ENCODE measurements around the gene TYW1.
"Not testable (repeated sequence)": the region's sequence is repeated elsewhere in the genome, so short reads cannot be mapped to it uniquely, and the experiment has no call there.

The TYW1 gene

DNA sequence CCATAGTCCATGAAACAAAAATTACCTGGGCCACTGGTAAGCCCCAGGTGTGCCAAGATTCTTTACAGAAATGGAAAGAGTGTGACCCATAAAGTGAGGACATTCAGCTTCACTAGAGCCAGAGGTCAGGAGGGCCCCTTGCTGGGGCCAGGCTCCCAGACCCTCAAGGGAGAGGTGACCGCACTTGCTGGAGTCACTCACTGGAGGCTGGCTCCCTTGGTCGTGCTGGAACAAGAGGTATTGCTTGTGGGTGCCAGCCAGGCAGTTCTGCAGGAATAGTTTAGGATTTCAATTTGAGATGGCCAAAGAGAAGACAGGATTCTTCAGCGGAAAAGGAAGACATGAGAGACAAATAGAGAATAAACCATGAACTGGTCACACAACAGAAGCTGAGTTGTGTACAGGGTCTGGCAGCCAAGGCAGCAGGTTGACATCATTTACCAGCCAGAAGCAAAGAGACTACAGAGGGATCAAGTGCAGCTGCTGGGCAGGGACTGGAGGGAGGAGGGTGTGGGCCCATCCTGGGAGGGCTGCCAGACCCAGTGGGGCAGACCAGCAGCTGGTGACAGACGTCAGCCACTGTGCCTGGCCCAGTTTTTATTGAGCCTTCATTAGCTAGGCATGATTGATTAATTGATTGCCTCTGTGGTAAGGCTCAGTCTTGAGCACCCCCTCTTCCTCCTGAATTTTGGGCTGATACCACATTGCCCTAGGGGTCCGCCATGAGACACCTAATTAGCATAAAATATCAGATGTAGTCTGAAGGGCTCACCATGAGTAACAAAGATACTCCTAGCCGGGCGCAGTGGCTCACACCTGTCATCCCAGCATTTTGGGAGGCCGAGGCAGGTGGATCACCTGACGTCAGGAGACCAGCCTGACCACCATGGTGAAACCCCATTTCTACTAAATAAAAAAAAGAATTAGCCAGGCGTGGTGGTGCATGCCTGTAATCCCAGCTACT lies 40.1 kb downstream of the TYW1 start:
- not testable (repeated sequence) for H3K4me3 ChIP-seq (ENCODE audit: low read depth, low read length)
- DNase-seq (ENCODE audit: low read depth): peak; percentile 9

DNA sequence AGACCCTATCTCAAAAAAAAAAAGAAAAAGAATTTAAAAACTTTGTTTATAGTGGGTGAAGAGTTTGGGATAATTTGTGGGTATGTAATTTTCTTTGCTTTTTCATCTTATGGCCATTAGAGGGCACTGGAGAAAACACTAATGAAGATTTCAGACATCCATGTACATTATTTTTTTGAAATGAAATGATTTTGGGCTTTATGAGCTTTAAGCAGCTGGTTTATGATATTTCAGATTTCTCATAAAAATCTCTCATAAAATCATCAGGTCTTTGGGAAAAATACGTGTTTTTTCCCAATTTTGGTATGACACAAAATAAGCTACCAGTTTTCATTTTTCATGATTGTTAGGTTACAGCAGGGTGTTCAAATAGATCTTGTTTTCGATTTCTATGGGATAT lies 44.2 kb downstream of the TYW1 start:
- DNase-seq (ENCODE audit: low read depth); H3K4me3 ChIP-seq (ENCODE audit: low read depth, low read length): not testable (repeated sequence)

DNA sequence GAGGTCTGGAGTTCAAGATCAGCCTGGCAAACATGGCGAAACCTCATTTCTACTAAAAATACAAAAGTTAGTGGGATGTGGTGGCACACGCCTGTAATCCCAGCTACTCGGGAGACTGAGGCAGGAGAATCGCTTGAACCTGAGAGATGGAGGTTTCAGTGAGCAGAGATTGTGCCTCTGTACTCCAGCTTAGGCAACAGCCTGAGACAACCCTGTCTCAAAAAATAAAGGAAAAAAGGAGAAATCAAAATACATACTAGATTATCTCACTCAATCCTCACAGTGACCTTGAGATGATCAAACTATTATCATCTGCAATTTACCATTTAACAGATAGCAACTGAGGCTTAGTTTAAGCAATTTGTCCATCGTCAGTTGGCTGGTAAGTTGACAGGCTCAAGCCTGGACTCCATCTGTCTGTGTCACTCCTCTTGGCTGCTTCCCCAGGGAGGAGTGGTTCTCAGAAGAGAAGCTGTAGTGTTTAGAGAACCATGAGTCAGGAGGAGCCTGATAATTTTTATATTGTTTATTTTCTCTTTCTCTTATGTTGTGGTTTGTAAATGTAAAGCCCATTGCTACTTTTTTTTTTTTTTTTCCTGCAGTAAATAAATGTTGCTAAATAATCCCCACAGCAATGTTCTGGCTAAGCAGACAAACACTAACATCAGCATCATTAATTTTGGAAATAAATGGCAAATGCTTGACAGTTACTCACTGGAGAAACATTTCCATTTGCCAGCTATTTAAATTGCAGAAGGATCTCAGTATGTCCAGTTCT lies 46.3 kb downstream of the TYW1 start:
- DNase-seq (ENCODE audit: low read depth): peak; percentile 56
- not testable (repeated sequence) for H3K4me3 ChIP-seq (ENCODE audit: low read depth, low read length)

GRCh38 chr7:67043559-67043930 lies 46.9 kb downstream of the TYW1 start:
- not testable (repeated sequence) for DNase-seq (ENCODE audit: low read depth); H3K4me3 ChIP-seq (ENCODE audit: low read depth, low read length)

DNA sequence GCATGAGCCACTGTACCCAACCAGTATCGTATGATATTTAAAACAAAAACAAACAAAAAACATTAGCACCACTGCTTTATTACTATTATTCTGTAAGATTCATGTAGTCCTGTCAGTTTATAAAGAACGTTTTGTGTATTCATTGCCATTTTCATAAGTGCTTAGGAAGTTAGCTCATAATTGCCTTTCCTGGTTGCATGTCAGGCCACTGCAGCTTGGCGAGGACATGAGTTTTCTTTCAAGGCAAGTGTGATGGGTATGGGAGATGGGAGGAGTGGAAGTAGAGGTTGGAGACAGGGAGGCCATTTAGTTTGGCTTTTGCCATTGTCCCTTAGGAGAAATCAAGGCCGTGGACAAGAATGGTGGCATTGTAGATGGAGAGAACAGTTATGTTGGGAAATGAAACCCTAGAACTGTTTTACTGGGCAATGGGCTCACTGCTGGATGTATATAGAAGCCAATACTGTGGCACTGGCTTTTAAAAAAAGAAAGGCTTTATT lies 48.9 kb downstream of the TYW1 start:
- H3K4me3 ChIP-seq (ENCODE audit: low read depth, low read length): no peak overlapping the region
- DNase-seq (ENCODE audit: low read depth): no peak

DNA sequence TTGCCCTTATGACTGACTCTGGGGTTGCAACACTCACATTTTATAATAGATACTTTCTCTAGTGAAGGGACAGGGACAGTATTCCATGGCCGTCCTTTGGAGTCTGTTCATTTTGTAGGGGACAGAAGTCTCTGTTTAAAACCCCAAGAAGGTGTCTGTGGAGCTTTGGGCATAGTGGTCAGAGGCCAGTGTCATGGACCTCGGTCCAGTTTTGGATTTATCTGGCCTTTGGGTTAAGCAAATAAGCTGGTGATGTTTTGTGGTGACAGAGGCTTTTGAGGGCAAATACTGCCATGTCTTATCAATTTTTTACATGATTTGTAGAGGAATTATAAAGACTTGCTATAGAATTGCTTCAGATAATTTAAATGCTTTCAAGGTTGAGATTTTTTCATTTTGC lies 50.2 kb downstream of the TYW1 start:
- H3K4me3 ChIP-seq (ENCODE audit: low read depth, low read length): not testable (repeated sequence)

GRCh38 chr7:67049908-67050307 lies 53.3 kb downstream of the TYW1 start:
- not testable (repeated sequence) for H3K4me3 ChIP-seq (ENCODE audit: low read depth, low read length); DNase-seq (ENCODE audit: low read depth)

More for the DNA sequence above, 50.2 kb downstream of the TYW1 start:
- DNase-seq (ENCODE audit: low read depth): not testable (repeated sequence)

- DNase-seq (ENCODE audit: low read depth); H3K4me3 ChIP-seq (ENCODE audit: low read depth, low read length): not testable (repeated sequence)
These were observed 55.5 kb downstream of the TYW1 start for GRCh38 chr7:67052161-67052560.

DNA sequence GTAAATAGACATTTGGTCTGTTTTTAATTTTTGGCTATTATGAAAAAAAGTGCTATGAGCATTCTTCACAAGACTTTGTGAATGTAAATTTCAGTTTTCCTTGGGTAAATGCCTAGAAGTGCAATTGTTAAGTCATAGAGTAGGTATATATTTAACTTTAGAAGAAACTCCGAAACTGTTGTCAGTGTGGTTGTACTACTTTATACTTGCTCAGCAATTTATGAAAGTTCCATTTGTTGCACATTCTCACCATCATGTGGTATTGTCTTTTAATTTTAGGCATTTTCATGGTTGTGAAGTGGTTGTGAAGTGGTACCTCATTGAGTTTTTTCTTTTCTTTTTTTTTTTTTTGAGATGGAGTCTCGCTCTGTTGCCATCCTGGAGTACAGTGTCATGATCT lies 60.0 kb downstream of the TYW1 start:
- H3K4me3 ChIP-seq (ENCODE audit: low read depth, low read length): no peak overlapping the region
- DNase-seq (ENCODE audit: low read depth): no peak

GRCh38 chr7:67061321-67061720 lies 64.7 kb downstream of the TYW1 start:
- H3K4me3 ChIP-seq (ENCODE audit: low read depth, low read length); DNase-seq (ENCODE audit: low read depth): not testable (repeated sequence)

DNA sequence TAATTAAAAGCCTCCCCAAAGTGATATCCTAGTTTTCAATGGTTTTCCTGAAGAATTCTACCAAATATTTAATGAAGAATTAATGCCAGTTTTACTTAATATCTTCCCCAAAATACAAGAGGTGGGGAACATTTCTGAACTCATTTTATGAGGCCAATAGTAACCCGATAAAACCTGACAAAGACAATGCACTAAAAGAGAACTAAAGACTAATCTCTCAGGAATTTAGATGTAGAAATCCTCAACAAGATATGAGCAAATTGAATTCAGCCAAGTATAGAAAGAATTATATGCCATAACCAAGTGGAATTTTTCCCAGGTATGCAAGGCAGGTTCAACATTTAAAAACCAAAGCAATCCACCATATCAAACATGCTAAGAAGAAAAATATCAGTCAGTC lies 66.2 kb downstream of the TYW1 start:
- not testable (repeated sequence) for H3K4me3 ChIP-seq (ENCODE audit: low read depth, low read length); DNase-seq (ENCODE audit: low read depth)

- DNase-seq (ENCODE audit: low read depth): peak; percentile 67
- H3K4me3 ChIP-seq (ENCODE audit: low read depth, low read length): not testable (repeated sequence)
These were observed 70.5 kb downstream of the TYW1 start for GRCh38 chr7:67066950-67067622.

GRCh38 chr7:67076120-67076519 lies 79.5 kb downstream of the TYW1 start:
- not testable (repeated sequence) for H3K4me3 ChIP-seq (ENCODE audit: low read depth, low read length); DNase-seq (ENCODE audit: low read depth)

DNA sequence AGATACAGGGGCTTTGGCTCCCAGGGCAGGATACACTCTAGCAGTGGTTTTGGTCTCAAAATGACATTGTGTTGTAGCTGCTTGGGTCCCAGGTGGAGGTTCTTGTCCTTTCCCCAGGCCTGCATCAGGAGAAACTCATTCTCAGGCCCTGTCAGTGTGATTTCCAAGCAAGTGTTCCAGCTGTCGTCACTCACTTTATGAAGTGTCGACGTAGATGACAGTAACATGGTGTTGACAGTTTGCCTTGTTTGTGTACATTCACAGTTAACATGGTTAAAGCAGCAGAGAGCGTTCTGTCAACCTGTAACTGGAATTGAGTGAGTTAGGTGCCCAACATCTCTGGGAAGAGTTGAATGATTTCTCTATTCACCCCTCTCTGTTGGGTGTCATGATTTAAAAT lies 86.2 kb downstream of the TYW1 start:
- H3K4me3 ChIP-seq (ENCODE audit: low read depth, low read length); DNase-seq (ENCODE audit: low read depth): not testable (repeated sequence)

DNA sequence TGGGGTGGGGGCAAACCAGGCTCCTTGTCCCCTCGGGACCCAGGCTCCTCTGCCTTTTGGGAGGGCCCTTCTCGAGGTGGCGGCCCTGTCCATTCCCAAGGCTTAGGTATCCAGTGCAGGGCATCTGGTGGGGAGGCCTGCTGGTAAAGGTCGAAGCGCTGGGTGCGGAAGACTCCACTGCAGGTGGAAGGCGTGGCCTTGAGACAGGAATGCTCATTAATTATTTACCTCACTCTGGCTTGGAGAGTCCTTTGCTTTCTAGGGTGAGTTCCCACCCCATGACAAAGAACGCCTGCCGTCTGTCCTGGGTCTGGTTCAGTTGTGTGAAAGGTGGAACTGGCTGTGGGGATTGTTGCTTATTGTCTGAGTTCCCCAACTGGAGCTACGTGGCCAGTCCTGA lies 92.6 kb downstream of the TYW1 start:
- not testable (repeated sequence) for DNase-seq (ENCODE audit: low read depth)

GRCh38 chr7:67091053-67091452 lies 94.4 kb downstream of the TYW1 start:
- DNase-seq (ENCODE audit: low read depth); H3K4me3 ChIP-seq (ENCODE audit: low read depth, low read length): not testable (repeated sequence)

More for the DNA sequence above, 92.6 kb downstream of the TYW1 start:
- not testable (repeated sequence) for H3K4me3 ChIP-seq (ENCODE audit: low read depth, low read length)

DNA sequence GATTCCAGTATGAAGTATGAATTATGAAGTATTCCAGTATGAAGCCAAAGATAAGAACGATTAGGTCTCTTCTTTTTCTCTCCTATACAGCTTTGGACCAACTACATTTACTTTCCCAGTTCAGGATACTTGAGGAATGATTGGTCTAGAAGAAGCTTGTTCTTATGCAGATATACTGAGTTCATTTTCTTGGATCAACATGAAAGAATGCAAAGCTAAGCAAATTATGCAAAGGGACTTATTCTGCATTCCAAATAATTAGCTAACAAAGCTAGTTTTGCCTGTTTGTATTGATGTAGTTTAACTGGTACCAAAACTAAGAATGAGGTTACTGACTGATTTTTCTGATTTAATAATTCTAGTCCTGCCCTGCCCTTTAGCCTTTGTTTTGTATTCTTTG lies 101.4 kb downstream of the TYW1 start:
- H3K4me3 ChIP-seq (ENCODE audit: low read depth, low read length); DNase-seq (ENCODE audit: low read depth): not testable (repeated sequence)

- DNase-seq (ENCODE audit: low read depth); H3K4me3 ChIP-seq (ENCODE audit: low read depth, low read length): not testable (repeated sequence)
These were observed 102.8 kb downstream of the TYW1 start for GRCh38 chr7:67099406-67099805.

- not testable (repeated sequence) for DNase-seq (ENCODE audit: low read depth); H3K4me3 ChIP-seq (ENCODE audit: low read depth, low read length)
These were observed 103.4 kb downstream of the TYW1 start for GRCh38 chr7:67100038-67100437.

DNA sequence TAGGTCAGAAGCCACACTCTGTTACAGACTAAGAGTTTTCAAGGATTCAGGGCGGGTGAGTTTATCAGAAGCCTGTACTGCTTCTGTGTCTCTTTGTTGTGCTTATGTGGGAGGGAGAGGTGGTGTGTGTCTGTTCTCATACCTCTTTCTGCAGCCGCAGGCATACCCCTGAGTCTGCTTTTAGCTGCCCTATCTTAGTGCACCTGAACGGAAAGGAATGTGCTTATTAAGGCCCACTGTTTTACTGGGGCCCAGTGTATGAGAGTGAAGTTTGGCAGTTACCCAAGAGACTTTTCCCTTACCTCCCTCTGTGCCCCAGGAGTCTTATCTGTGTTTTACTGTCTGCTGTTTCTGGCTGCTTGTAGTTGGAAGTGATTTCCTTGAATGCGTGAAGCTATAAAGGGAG lies 104.3 kb downstream of the TYW1 start:
- no peak for DNase-seq (ENCODE audit: low read depth)
- H3K4me3 ChIP-seq (ENCODE audit: low read depth, low read length): no peak overlapping the region
